Upper lobe of left lung (tissue), 6 donors: ENCODE measurements around the gene SPAG16. TPM values are rescaled to one million over a fixed set of nuclear protein-coding genes. Genes with fewer than 3 reads are reported as not detected.

Experiments used
- ATAC-seq, 2 donors: fragments of 200-7000 bp; cut with Tn5 transposase; one replicate each; pipeline ENCODE4 v1.9.1; 2022; ENCODE audit warnings: mild to moderate bottlenecking in 2 of 2, moderate library complexity in 2 of 2; ENCODE audit not compliant: low FRiP score in 2 of 2
- DNase-seq, 2 donors: peaks; one replicate each; pipeline ENCODE4 v3.0.0-alpha.2; 2019 to 2020
- H3K27ac ChIP-seq, 4 donors: fragments of 200-600 bp; sonication (generic); one replicate each; pipeline ENCODE4 v1.5.1; 2016 to 2019
- H3K27me3 ChIP-seq, 4 donors: fragments of 200-600 bp; sonication (generic); one replicate each; pipeline ENCODE4 v1.5.1; 2017 to 2019
- H3K36me3 ChIP-seq, 4 donors: fragments of 200-600 bp; sonication (generic); one replicate each; pipeline ENCODE4 v1.5.1; 2016 to 2019
- H3K4me1 ChIP-seq, 4 donors: fragments of 200-600 bp; sonication (generic); one replicate each; pipeline ENCODE4 v1.5.1; 2018 to 2019
- H3K4me3 ChIP-seq, 4 donors: fragments of 200-600 bp; sonication (generic); one replicate each; pipeline ENCODE4 v1.5.1; 2017 to 2019; ENCODE audit warnings: mild to moderate bottlenecking in 2 of 4, moderate library complexity in 1 of 4
- H3K9me3 ChIP-seq, 4 donors: fragments of 200-600 bp; sonication (generic); one replicate each; pipeline ENCODE4 v1.5.1; 2018 to 2019
- EP300 ChIP-seq, 4 donors: sonication (generic); formaldehyde crosslinking; IDR thresholded peaks; one replicate each; pipeline ENCODE4 v1.5.1; 2017; ENCODE audit warnings: antibody characterized with exemption in 4 of 4, control low read depth in 2 of 4
- POLR2A ChIP-seq, 4 donors: fragments of 450-650 bp; IDR thresholded peaks; one replicate each; pipeline ENCODE4 v1.5.1; 2016 to 2017; ENCODE audit warnings: antibody characterized with exemption in 4 of 4, mild to moderate bottlenecking in 2 of 4
- POLR2AphosphoS5 ChIP-seq, 2 donors: sonication (generic); formaldehyde crosslinking; IDR thresholded peaks; one replicate each; pipeline ENCODE4 v1.5.1; 2017; ENCODE audit warnings: antibody characterized with exemption in 2 of 2
- WGBS, 2 donors: methylation state at CpG; one replicate each; pipeline ENCODE4 v1.1.5; 2017 to 2018; 5-methylcytosine and 5-hydroxymethylcytosine counted together
- total RNA-seq, 6 donors: library from RNA; depleted of rRNA in 4 of 6; stranded (reverse); fragments of >200 nt in 4 of 6; gene quantifications; one replicate each; pipeline versions ENCODE4 v1.1.0 to v1.2.1, GENCODE V29; 2016 to 2021
- TF ChIP-seq, protein P1 (sequence below), 6 experiments: fragments of 450-650 bp in 4 of 6; fragments of 200-600 bp in 2 of 6; sonication (generic) in 2 of 6; IDR thresholded peaks; one replicate each; pipeline ENCODE4 v1.5.1; 2016 to 2019; ENCODE audit warnings: antibody characterized with exemption in 6 of 6
- donor health status: DM: no; HTN: no; CAD: no; lungs with moderate emphysema.
- donor health status: DM: no; HTN: yes; CAD: no; lungs with severe emphysema.

SPAG16 gene
- total RNA-seq, 6 donors from 2014 or later: 9.7 to 65.0 (median 12.9) TPM

GRCh38 chr2:214004463-214004862 is 720.2 kb downstream of the SPAG16 start:
- Histone ChIP-seq H3K27me3 (no peaks in the 10 kb centered on the region), H3K9me3 (no peaks in the 10 kb centered on the region), H3K4me1 (no peaks in the 10 kb centered on the region), H3K36me3 (no peaks in the 10 kb centered on the region), H3K27ac (no peak overlapping the region), H3K4me3 (no peak overlapping the region)
- TF ChIP-seq EP300 (IDR thresholded peaks at IDR 0.05) (no peak), POLR2A (IDR thresholded peaks at IDR 0.05) (no peak), POLR2AphosphoS5 (IDR thresholded peaks at IDR 0.05) (no peak)
- WGBS, 2 donors: 93 to 94% methylated on average over 6 of the region's 6 CpGs
- DNase-seq: no peak
- ATAC-seq: no peak

DNA sequence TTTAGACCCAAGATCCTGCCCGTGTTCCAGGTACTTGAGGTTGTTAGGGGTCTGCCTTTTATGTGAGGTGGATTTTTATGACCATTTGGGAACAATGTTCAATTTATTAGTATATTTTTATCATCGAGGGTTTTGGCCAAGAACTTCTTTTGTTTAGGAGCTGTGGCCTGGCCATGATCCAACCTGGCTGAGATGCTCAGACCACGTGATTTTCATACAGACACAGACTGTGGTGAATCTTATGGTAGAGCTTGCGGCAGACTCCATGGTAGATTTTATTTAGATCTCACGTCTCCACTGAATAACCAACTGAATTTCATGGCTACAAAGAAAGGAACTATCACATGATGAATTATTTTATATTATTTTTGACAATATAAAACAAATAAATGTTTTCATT is 721.1 kb downstream of the SPAG16 start:
- no peak overlapping the region for H3K4me3 ChIP-seq
- H3K27me3 ChIP-seq: no peaks in the 10 kb centered on the region
- ATAC-seq: no peak
- TF ChIP-seq, protein P1, sequence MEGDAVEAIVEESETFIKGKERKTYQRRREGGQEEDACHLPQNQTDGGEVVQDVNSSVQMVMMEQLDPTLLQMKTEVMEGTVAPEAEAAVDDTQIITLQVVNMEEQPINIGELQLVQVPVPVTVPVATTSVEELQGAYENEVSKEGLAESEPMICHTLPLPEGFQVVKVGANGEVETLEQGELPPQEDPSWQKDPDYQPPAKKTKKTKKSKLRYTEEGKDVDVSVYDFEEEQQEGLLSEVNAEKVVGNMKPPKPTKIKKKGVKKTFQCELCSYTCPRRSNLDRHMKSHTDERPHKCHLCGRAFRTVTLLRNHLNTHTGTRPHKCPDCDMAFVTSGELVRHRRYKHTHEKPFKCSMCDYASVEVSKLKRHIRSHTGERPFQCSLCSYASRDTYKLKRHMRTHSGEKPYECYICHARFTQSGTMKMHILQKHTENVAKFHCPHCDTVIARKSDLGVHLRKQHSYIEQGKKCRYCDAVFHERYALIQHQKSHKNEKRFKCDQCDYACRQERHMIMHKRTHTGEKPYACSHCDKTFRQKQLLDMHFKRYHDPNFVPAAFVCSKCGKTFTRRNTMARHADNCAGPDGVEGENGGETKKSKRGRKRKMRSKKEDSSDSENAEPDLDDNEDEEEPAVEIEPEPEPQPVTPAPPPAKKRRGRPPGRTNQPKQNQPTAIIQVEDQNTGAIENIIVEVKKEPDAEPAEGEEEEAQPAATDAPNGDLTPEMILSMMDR (IDR thresholded peaks at IDR 0.05): no peak
- H3K9me3 ChIP-seq: no peaks in the 10 kb centered on the region
- H3K27ac ChIP-seq: no peak overlapping the region
- H3K36me3 ChIP-seq: no peaks in the 10 kb centered on the region
- DNase-seq: no peak
- WGBS, 2 donors: 57 to 62% methylated on average over 5 of the region's 5 CpGs
- H3K4me1 ChIP-seq: no peaks in the 10 kb centered on the region

DNA sequence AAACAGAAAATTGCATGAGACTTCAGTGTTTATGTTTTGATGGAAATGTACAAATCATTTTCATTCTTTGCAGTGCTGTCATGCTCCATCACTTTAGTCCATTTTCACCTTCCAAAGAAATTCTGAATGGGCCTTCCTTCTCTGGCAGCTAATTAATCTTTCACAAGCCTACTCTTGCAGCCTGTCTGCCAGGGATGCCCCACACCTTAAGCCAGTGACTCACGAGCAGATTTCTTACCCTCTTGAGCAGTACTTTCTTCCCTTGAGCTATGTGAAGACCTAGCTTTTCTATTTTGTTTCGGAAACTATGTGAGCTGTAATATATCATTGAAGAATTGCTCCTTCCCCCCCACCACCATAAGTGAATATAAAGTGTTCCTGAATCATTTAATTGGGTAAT is 722.3 kb downstream of the SPAG16 start:
- Histone ChIP-seq H3K4me3 (no peak overlapping the region), H3K36me3 (no peaks in the 10 kb centered on the region), H3K27me3 (no peaks in the 10 kb centered on the region), H3K27ac (no peak overlapping the region), H3K4me1 (no peaks in the 10 kb centered on the region), H3K9me3 (no peaks in the 10 kb centered on the region)
- TF ChIP-seq EP300 (IDR thresholded peaks at IDR 0.05): no peak
- TF ChIP-seq POLR2A (IDR thresholded peaks at IDR 0.05): no peak
- no peak for TF ChIP-seq POLR2AphosphoS5 (IDR thresholded peaks at IDR 0.05)
- TF ChIP-seq, protein P1 (IDR thresholded peaks at IDR 0.05): no peak
- ATAC-seq: no peak
- WGBS, 2 donors: 52 to 55% methylated on average over 2 of the region's 2 CpGs
- DNase-seq: no peak

DNA sequence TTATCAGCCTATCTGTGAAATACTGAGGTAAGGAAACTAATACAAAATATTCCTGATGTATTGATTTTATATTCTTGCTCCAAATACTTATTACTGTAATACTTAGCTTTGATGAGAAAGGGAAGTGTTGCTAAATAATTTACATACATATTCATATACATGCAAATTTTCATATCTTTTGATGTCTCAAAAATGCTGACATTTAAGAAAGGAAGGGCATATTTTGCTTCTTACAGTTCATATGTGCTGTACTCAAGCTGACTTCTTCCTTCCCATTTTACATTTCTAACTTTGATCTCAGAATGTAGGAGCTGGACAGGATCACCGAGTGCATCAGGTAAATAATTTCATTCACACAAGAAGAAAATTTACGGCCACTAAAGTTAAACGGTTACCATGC is 727.4 kb downstream of the SPAG16 start:
- 84 to 85% methylated on average over 3 of the region's 3 CpGs for WGBS, 2 donors
- Histone ChIP-seq H3K4me3 (no peak overlapping the region), H3K27ac (no peak overlapping the region), H3K27me3 (no peaks in the 10 kb centered on the region), H3K9me3 (no peaks in the 10 kb centered on the region), H3K36me3 (no peaks in the 10 kb centered on the region), H3K4me1 (no peaks in the 10 kb centered on the region)
- no peak for TF ChIP-seq POLR2A (IDR thresholded peaks at IDR 0.05)
- no peak for TF ChIP-seq EP300 (IDR thresholded peaks at IDR 0.05)
- TF ChIP-seq, protein P1 (IDR thresholded peaks at IDR 0.05): no peak
- TF ChIP-seq POLR2AphosphoS5 (IDR thresholded peaks at IDR 0.05): no peak
- ATAC-seq: no peak
- DNase-seq: no peak

DNA sequence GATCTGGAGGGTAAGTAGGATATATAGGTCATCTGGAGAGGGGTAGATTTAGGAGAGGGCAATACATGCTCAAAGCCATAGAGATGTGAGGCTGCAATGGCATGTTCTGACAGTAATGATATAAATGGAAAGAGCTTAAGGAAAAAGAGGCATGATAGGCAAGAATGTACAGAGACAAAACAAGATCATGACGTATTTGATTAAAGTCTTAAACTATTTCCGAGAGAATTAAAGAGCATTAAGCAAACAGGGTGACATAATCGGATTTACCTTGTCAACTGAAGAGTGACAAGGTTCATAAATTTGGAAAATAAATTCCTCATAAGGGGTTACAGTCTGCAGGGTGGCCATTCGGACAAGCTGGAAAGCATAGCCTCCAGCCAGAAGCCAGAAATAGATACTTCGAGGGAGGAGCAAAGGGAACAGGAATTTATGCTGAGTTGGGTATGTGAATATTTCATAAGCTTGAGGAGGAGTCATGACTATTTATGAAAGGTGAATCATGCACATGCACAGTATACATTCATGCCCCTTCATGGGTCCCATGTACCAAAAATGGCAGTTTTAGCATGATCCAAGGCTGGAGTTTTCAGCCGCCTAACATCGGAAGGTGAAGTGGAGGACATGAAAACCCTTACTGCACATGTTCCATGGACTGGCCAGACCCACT is 730.4 kb downstream of the SPAG16 start:
- DNase-seq: no peak
- ATAC-seq: no peak
- Histone ChIP-seq H3K27ac (no peak overlapping the region), H3K4me1 (no peaks in the 10 kb centered on the region), H3K4me3 (no peak overlapping the region), H3K27me3 (no peaks in the 10 kb centered on the region), H3K36me3 (no peaks in the 10 kb centered on the region), H3K9me3 (no peaks in the 10 kb centered on the region)
- 87 to 91% methylated on average over 7 of the region's 7 CpGs for WGBS, 2 donors
- TF ChIP-seq, protein P1 (IDR thresholded peaks at IDR 0.05): no peak
- TF ChIP-seq POLR2A (IDR thresholded peaks at IDR 0.05) (no peak), POLR2AphosphoS5 (IDR thresholded peaks at IDR 0.05) (no peak), EP300 (IDR thresholded peaks at IDR 0.05) (no peak)
